GM21526 (cell line): Measurements from ENCODE around the gene PLXNA2.

Experiments used
- ATAC-seq: cut with Tn5 transposase; IDR thresholded peaks from one replicate; pipeline ENCODE4 v1.9.1; 2021; ENCODE audit warnings: moderate library complexity; ENCODE audit not compliant: unreplicated experiment, low FRiP score

PLXNA2 gene

GRCh38 chr1:208009706-208010444 lies 234.3 kb downstream of the PLXNA2 start:
- no peak for ATAC-seq

GRCh38 chr1:208009303-208009702 lies 234.9 kb downstream of the PLXNA2 start:
- ATAC-seq = no peak

GRCh38 chr1:208008534-208008933 lies 235.7 kb downstream of the PLXNA2 start:
- ATAC-seq = no peak

- ATAC-seq = no peak
These were observed 236.2 kb downstream of the PLXNA2 start for GRCh38 chr1:208007938-208008342.

DNA sequence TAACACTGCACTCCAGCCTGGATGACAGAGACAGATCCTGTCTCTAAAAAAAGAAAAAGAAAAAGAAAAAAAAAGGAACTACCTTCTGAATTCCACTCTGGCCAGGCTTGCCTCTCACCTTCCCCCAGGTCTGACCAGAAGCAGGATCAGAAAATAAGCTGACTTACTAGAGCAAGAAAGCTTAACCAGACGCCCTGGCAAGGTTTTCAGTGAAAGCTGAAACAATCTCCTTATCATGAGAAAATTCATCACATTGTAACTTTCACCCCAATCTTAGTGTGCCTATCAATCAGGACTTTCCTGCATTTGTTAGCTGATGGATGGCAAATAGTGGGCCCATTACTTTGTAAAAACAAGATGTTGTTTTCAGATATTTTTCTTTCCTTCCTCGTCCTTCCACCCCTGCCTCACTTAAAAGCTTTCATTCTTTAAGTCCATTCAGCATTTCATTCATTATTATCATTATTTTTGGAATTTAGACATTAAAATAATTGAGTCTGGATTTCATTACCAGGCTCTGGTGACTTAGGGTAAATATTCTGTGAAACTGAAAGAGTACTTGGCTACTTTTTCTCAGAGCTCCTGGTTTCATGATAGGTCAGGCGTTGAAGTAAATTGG lies 236.8 kb downstream of the PLXNA2 start:
- ATAC-seq = no peak

GRCh38 chr1:208006258-208006920 lies 237.8 kb downstream of the PLXNA2 start:
- no peak for ATAC-seq

DNA sequence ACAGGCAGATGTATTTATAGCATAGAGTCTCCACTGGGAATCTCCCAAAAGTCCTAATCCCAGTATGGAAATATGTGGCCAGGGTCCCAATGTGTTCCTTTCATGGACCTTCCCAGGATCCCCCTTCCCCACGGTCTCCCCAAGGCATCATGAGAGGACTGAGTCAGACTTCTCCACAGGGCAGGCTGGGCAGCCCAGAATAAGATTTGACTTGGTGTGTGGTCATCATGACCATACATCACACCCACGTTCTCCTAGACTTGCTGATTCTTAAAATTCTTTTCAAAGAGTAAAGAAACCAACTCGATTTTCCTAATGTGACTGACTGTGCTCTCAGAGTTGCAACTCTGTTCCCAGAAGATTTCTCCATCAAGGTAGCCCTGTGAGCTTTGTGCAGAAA lies 239.3 kb downstream of the PLXNA2 start:
- ATAC-seq = no peak

- ATAC-seq = no peak
These were observed 240.9 kb downstream of the PLXNA2 start for GRCh38 chr1:208003241-208003640.

GRCh38 chr1:208002672-208003071 lies 241.5 kb downstream of the PLXNA2 start:
- no peak for ATAC-seq

GRCh38 chr1:208002078-208002477 lies 242.1 kb downstream of the PLXNA2 start:
- ATAC-seq = no peak

- ATAC-seq = no peak
These were observed 243.7 kb downstream of the PLXNA2 start for GRCh38 chr1:208000504-208000903.

GRCh38 chr1:207999972-208000371 lies 244.2 kb downstream of the PLXNA2 start:
- no peak for ATAC-seq

GRCh38 chr1:207999274-207999915 lies 244.8 kb downstream of the PLXNA2 start:
- ATAC-seq = no peak

- no peak for ATAC-seq
These were observed 245.5 kb downstream of the PLXNA2 start for GRCh38 chr1:207998691-207999090.

GRCh38 chr1:207997486-207998268 lies 246.5 kb downstream of the PLXNA2 start:
- no peak for ATAC-seq

- ATAC-seq = no peak
These were observed 247.5 kb downstream of the PLXNA2 start for GRCh38 chr1:207996636-207997035.

GRCh38 chr1:207995576-207995975 lies 248.6 kb downstream of the PLXNA2 start:
- no peak for ATAC-seq

GRCh38 chr1:207993477-207994445 lies 250.4 kb downstream of the PLXNA2 start:
- ATAC-seq = no peak

- ATAC-seq = no peak
These were observed 251.4 kb downstream of the PLXNA2 start for GRCh38 chr1:207992677-207993236.
